HCT116 (cell line): ENCODE results near the gene BMAL1. TPM values are rescaled to one million over a fixed set of nuclear protein-coding genes. Genes with fewer than 3 reads are reported as not detected.

Experiments used
- ATAC-seq: fragments of 200-7000 bp; cut with Tn5 transposase; 2 replicates; pipeline ENCODE4 v1.9.1; 2020; ENCODE audit warnings: mild to moderate bottlenecking, moderate library complexity
- BruUV-seq: library from RNA; stranded (reverse); fragments of 400-500 nt; replicated peaks from 2 replicates; lab custom pipeline; 2021; lab: Mats Ljungman, UMichigan
- CTCF ChIA-PET: fragments of 300-600 bp; sonication (Branson Sonifier 250); formaldehyde crosslinking; loops from one replicate; lab custom pipeline; 2021; ENCODE audit warnings: antibody characterized with exemption; lab: Charles Lee
- POLR2A ChIA-PET: fragments of 300-600, 350-600 bp; sonication (Branson Sonifier 250); formaldehyde crosslinking; loops from one replicate; lab custom pipeline; 2021; ENCODE audit warnings: antibody characterized with exemption; lab: Charles Lee
- RAD21 ChIA-PET, 2 experiments: fragments of 300-600 bp; sonication (Branson Sonifier 250); formaldehyde crosslinking; loops; one replicate each; lab custom pipeline; 2023; ENCODE audit warnings: low total read pairs in 2 of 2; ENCODE audit not compliant: uncharacterized antibody in 2 of 2, unreplicated experiment in 2 of 2, low non-redundant PET in 1 of 2; lab: Charles Lee
- DNase-seq: peaks from one replicate; pipeline ENCODE4 v3.0.0-alpha.2; 2010; ENCODE audit warnings: low read depth, low spot score
- H2AFZ ChIP-seq: fragments of 200-600 bp; shearing (Covaris generic), sonication (generic); 2 replicates; pipeline ENCODE4 v1.6.1; 2017; ENCODE audit warnings: low read depth, mixed run types, mixed read lengths, antibody characterized with exemption, low read length; ENCODE audit not compliant: poor library complexity, severe bottlenecking
- H3K27ac ChIP-seq: 2 replicates; pipeline ENCODE4 v1.5.1; 2012; ENCODE audit warnings: low read depth, low read length
- H3K27me3 ChIP-seq: fragments of 200-600 bp; sonication (generic); 2 replicates; pipeline ENCODE4 v1.6.1; 2016; ENCODE audit warnings: mixed run types, low read length, mixed read lengths; ENCODE audit not compliant: insufficient read depth
- H3K36me3 ChIP-seq, 2 experiments: fragments of 200-500 bp in 1 of 2; fragments of 200-600 bp in 1 of 2; sonication (Bioruptor generic) in 1 of 2; sonication (generic) in 1 of 2; 2 replicates each; pipeline versions ENCODE4 v1.5.1 to v1.6.1; 2014 to 2016; ENCODE audit warnings: low read length in 2 of 2, inconsistent platforms in 1 of 2, mixed read lengths in 1 of 2, mixed run types in 1 of 2; ENCODE audit not compliant: insufficient read depth in 2 of 2, control insufficient read depth in 1 of 2
- H3K4me1 ChIP-seq, 2 experiments: fragments of 200-600 bp in 1 of 2; sonication (generic) in 1 of 2; 2 replicates each; pipeline versions ENCODE4 v1.5.1 to v1.6.1; 2012 to 2017; ENCODE audit warnings: low read length in 2 of 2, inconsistent platforms in 1 of 2, mild to moderate bottlenecking in 1 of 2, mixed read lengths in 1 of 2, mixed run types in 1 of 2, moderate library complexity in 1 of 2; ENCODE audit not compliant: insufficient read depth in 2 of 2, control insufficient read depth in 1 of 2
- H3K4me2 ChIP-seq: fragments of 200-600 bp; sonication (generic); 2 replicates; pipeline ENCODE4 v1.6.1; 2017; ENCODE audit warnings: mixed run types, low read length, mixed read lengths
- H3K4me3 ChIP-seq, 2 experiments: fragments of 200-600 bp in 1 of 2; sonication (generic) in 1 of 2; replicated peaks in 1 of 2; 2 replicates each; pipeline ENCODE4 v1.5.1; 2011 to 2016; ENCODE audit warnings: low read length in 2 of 2, control low read depth in 1 of 2, low read depth in 1 of 2, mild to moderate bottlenecking in 1 of 2, mixed read lengths in 1 of 2, mixed run types in 1 of 2
- H3K79me2 ChIP-seq: fragments of 200-600 bp; sonication (generic); 2 replicates; pipeline ENCODE4 v1.6.1; 2017; ENCODE audit warnings: mild to moderate bottlenecking, mixed run types, low read length, moderate library complexity, mixed read lengths; ENCODE audit not compliant: insufficient read depth
- H3K9ac ChIP-seq: fragments of 200-600 bp; sonication (generic); 2 replicates; pipeline ENCODE4 v1.6.1; 2016; ENCODE audit warnings: low read length, mixed read lengths
- H3K9me2 ChIP-seq: fragments of 200-600 bp; sonication (generic), shearing (Covaris generic); 2 replicates; pipeline ENCODE4 v1.6.1; 2017; ENCODE audit warnings: mixed run types, mild to moderate bottlenecking, moderate library complexity; ENCODE audit not compliant: insufficient read depth
- H3K9me3 ChIP-seq, 2 experiments: fragments of 200-500 bp in 1 of 2; fragments of 200-600 bp in 1 of 2; sonication (Bioruptor generic) in 1 of 2; sonication (generic) in 1 of 2; 2 replicates each; pipeline ENCODE4 v1.6.1; 2014 to 2017; ENCODE audit warnings: low read length in 2 of 2, mixed read lengths in 2 of 2, inconsistent platforms in 1 of 2, low read depth in 1 of 2, mild to moderate bottlenecking in 1 of 2, mixed run types in 1 of 2, moderate library complexity in 1 of 2; ENCODE audit not compliant: control insufficient read depth in 1 of 2, insufficient read depth in 1 of 2
- H4K20me1 ChIP-seq: fragments of 200-600 bp; sonication (generic), shearing (Covaris generic); 2 replicates; pipeline ENCODE4 v1.6.1; 2017; ENCODE audit warnings: mixed run types, mild to moderate bottlenecking, moderate library complexity; ENCODE audit not compliant: insufficient read depth
- CEBPB ChIP-seq: IDR thresholded peaks from 2 replicates; pipeline ENCODE4 v1.6.1; 2012; ENCODE audit warnings: low read depth
- EGR1 ChIP-seq: IDR thresholded peaks from 2 replicates; pipeline ENCODE4 v1.6.1; 2012; ENCODE audit warnings: low read depth
- EZH2 ChIP-seq: fragments of 200-600 bp; sonication (generic); IDR thresholded peaks from 2 replicates; pipeline ENCODE4 v1.6.1; 2017; ENCODE audit warnings: antibody characterized with exemption, mixed run types
- FOSL1 ChIP-seq: IDR thresholded peaks from 2 replicates; pipeline ENCODE4 v1.6.1; 2012; ENCODE audit warnings: low read depth
- JUND ChIP-seq: IDR thresholded peaks from 2 replicates; pipeline ENCODE4 v1.6.1; 2012
- POLR2A ChIP-seq: IDR thresholded peaks from 2 replicates; pipeline ENCODE4 v1.7.0; 2011; ENCODE audit warnings: borderline replicate concordance; ENCODE audit not compliant: insufficient read depth, insufficient read length; ENCODE audit errors: extremely low read depth
- POLR2AphosphoS5 ChIP-seq: IDR thresholded peaks from 2 replicates; pipeline ENCODE4 v1.6.1; 2011; ENCODE audit warnings: mild to moderate bottlenecking, low read depth, low read length, moderate library complexity
- REST ChIP-seq: IDR thresholded peaks from 2 replicates; pipeline ENCODE4 v1.6.1; 2012; ENCODE audit warnings: low read depth
- SP1 ChIP-seq: IDR thresholded peaks from 2 replicates; pipeline ENCODE4 v1.6.1; 2012; ENCODE audit warnings: low read depth
- ZBTB33 ChIP-seq: IDR thresholded peaks from 2 replicates; pipeline ENCODE4 v1.6.1; 2011; ENCODE audit warnings: mild to moderate bottlenecking, low read length, moderate library complexity; ENCODE audit not compliant: insufficient replicate concordance; ENCODE audit errors: extremely low read depth
- intact Hi-C: fragments of 100-400 bp; cut with micrococcal nuclease; formaldehyde crosslinking; loops from 2 replicates; pipeline ENCODE4 v1.10.0; 2022
- total RNA-seq: library from RNA; stranded (reverse); gene quantifications from one replicate; pipeline ENCODE4 v1.2.1, GENCODE V29; 2021; ENCODE audit not compliant: unreplicated experiment

Gene BMAL1
- total RNA-seq, 1 experiment from 2014 or later: 17.6 TPM

GRCh38 chr11:13332124-13332523 is 54.5 kb downstream of the BMAL1 start:
- Histone ChIP-seq H3K36me3 (no peaks in the 10 kb centered on the region), H4K20me1 (no peaks in the 10 kb centered on the region), H3K9me3 (no peaks in the 10 kb centered on the region), H3K27ac (no peak overlapping the region), H3K9ac (no peak overlapping the region)
- BruUV-seq: no TSS peak
- CTCF ChIA-PET: interaction anchor here (5.6 kb wide), 1 partner anchor 122 kb away, joined by 70 read pairs; no protein-coding TSS in a partner anchor
- intact Hi-C loops: no loop called here
- DNase-seq: no peak
- TF ChIP-seq REST (no peak), JUND (no peak), POLR2A (no peak)
- TF ChIP-seq, all 23 proteins: peak for 0
- Histone ChIP-seq H3K4me3 (0 out of 4 replicates have a peak overlapping the region, but pooled peaks of 1 of the 2 experiments have one; percentile 49), H3K4me1 (peaks cover 66 to 79% of the 10 kb centered on the region in 2 experiments), H2AFZ (no peak overlapping the region), H3K4me2 (peak overlapping the region; percentile 79), H3K79me2 (no peaks in the 10 kb centered on the region), H3K9me2 (no peaks in the 10 kb centered on the region), H3K27me3 (no peaks in the 10 kb centered on the region)
- no peak for ATAC-seq
- RAD21 ChIA-PET: no interaction called here
- POLR2A ChIA-PET: no interaction called here

- peak; percentile 77 for DNase-seq
- no peaks in the 10 kb centered on the region for H3K79me2 ChIP-seq
- RAD21 ChIA-PET: interaction anchor here (0.7 kb wide), 3 partner anchors 89 to 184 kb away, joined by 3 read pairs; no protein-coding TSS in a partner anchor
- H3K36me3 ChIP-seq: no peaks in the 10 kb centered on the region
- BruUV-seq: no TSS peak
- CTCF ChIA-PET: interaction anchor here (5.6 kb wide), 1 partner anchor 124 kb away, joined by 70 read pairs; no protein-coding TSS in a partner anchor
- H4K20me1 ChIP-seq: no peaks in the 10 kb centered on the region
- no peak for TF ChIP-seq ZBTB33
- TF ChIP-seq CEBPB: no peak; the same call in 1 of the 2 replicates
- TF ChIP-seq FOSL1: 0 out of 2 replicates have a peak, but pooled peaks have one; percentile 5
- peak; percentile 49 for TF ChIP-seq SP1
- TF ChIP-seq POLR2AphosphoS5: peak; percentile 31; the same call in 1 of the 2 replicates
- TF ChIP-seq JUND: peak; percentile 35; the same call in 1 of the 2 replicates
- TF ChIP-seq EZH2: no peak
- TF ChIP-seq EGR1: peak; percentile 71
- H2AFZ ChIP-seq: no peak overlapping the region
- H3K27me3 ChIP-seq: no peaks in the 10 kb centered on the region
- peak; percentile 48 for ATAC-seq
- POLR2A ChIA-PET: no interaction called here
- H3K9me2 ChIP-seq: no peaks in the 10 kb centered on the region
- peak overlapping the region; percentile 33 for H3K27ac ChIP-seq
- peak overlapping the region; percentile 26 for H3K9ac ChIP-seq
- peak overlapping the region; percentile 10 to 49 for H3K4me3 ChIP-seq
- H3K4me1 ChIP-seq: peaks cover 78 to 93% of the 10 kb centered on the region in 2 experiments
- H3K9me3 ChIP-seq: no peaks in the 10 kb centered on the region
- H3K4me2 ChIP-seq: peak overlapping the region; percentile 79
- intact Hi-C loops: no loop called here
These were observed 55.9 kb downstream of the BMAL1 start for GRCh38 chr11:13333456-13333957.
